GM18870 (cell line): ENCODE measurements around the gene CDH22.

ENCODE experiments used
- ATAC-seq: cut with Tn5 transposase; IDR thresholded peaks from one replicate; pipeline ENCODE4 v1.9.1; 2021; ENCODE audit warnings: moderate library complexity; ENCODE audit not compliant: unreplicated experiment

The CDH22 gene

DNA sequence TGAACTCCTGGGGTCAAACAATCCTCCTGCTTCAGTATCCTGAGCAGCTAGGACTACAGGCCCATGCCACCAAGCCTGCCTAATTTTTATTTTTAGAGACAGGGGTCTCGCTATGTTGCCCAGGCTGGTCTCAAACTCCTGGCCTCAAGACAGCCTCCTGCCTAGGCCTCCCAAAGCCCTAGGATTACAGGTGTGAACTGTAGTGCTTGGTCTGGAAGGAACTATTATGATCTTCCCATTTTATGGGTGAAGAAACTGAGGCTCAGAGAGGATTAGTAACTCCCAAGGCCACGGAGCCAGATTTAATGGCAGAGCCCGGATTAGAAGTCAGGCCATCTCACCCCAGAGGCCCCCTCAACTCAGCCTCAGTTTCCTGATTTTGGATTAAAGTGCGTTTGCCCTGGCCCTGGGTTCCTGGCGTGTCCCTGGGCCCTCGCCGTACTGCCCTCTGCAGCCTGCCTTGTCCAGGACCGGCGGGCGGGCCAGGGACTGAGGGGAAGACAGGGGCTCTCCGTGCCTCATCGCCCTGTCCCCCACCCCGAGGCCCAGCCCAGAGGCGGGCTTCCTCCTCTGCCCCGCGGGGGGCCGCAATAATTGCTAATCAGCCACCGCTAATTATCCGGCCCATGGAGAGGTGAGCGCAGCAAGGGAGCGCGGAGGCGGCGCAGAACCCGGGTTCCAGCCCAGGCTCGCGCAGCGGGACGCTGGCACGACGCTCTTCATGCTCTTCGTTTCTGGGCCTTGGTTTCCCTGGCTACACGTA is 155.3 kb downstream of the CDH22 start:
- ATAC-seq, result no peak

DNA sequence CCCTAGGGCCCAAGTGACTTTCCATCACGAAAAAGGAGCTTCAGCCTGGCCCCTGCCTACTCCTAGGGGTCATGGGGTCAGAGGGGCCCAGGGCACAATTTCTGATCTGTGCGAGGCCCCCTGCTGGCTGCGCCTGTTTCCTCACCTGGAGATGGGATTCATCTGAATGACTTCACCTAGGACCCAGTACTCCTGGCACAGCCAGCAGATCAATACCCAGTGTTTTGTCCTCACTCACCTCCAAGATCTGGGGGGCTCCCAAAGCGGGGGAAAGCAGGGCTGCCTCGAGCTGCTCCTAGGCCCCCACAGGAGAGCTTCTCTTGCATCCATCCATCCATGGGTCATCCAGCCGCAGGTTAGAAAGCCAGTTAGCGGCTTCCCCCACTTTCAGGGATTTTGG is 156.4 kb downstream of the CDH22 start:
- no peak for ATAC-seq

DNA sequence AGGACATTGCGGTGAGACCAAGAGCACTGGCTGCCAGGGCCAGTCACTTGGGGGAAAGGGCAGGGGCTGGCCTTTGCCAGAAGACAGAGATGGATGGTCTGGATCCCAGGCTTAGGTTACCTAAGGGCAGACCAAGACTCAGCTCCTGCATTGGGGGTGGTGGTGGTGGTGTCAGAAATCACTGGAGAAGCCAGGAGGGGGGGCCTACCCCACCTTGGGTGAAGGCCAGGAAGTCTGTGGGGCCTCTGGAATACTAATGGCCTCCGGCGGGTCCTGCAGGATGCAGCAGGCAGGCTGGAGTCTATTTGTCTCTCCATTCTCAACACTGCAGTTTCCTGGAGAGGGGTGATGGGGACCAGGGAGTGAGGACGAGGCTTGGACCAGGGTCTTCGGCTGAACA is 157.4 kb downstream of the CDH22 start:
- ATAC-seq, result no peak

DNA sequence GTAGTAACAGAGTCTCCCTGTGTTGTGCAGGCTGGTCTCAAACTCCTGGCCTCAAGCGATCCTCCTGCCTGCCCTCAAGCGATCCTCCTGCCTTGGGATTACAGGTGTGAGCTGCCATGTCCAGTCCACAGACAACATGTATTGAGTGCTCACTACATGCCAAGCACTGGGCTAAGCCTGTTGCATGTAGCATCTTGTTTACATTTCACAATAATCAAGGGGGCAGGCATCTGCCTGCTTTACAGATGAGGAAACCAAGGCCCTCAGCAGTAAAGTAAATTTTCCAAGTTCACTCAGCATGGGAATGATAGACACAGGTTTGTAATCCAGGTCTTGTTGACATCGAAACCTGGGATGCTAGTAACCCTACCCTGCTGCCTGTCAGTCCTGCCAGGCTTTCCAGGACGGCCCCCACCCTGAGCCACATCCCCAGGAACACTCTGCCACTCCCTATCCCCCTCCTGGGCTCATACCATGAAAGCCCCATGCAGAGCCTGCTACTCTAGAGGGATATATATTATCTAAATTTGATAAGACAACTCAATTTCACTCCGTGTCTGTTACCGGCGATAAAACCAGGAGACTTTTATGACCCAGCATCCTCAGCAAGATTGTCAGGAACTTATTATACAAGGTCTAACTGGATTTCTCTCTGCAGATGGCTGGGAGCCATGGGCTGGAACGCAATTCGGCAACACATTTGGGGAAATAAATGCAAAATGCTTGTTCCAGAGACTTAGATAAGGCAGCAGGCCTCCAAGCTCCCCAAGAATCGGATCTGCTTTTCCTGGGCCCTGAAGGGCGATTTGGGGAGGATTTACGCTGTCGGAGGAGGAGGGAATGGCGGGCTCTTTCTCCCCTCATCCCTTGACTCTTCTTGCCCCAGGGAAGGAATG is 159.7 kb downstream of the CDH22 start:
- no peak for ATAC-seq

DNA sequence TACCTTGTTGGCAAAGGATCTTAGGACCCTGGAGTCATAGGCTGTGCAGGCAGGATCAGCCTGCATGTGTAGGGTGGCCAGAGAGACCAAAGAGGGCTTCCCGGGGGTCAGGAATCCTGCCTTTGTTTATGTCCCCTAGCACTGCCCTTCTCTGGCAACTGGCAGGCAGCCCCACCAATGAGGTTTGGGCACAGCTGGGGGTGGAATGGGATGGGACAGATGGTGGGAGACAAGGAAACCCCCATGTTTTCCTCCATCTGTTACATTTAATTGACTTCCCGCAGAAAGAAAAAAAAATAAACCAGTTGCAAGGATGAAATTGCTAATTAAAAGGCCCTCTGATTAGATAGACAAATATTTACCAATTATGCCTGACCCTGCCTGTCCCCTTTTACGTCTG is 162.6 kb downstream of the CDH22 start:
- no peak for ATAC-seq

DNA sequence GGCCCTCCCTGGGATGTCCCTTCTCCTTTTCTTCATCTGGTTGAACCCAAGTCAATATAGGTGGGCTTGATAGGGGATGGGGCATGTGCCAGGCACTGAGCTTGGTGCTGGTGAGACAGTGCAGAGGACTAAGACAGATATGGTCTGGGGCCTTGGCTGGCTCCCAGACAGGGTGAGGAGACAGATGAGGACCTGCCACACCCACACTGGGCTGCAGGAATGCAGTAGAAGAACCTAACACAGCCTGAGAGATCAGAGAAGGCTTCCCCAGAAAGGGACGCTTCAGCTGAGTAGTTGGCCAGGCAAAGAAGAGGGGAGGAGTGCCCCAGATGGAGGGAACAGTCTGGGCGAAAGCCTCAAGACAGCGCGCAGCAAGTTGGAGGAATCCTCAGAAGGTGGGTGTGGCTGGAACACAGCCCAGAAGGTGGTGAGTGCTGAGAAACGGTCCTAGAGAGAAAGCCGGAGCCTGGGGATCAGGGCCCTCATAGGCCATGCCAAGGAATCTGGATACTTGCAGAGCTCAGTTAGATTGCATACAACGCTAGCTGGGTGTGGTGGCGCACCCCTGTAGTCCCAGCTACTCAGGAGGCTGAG is 163.8 kb downstream of the CDH22 start:
- ATAC-seq, result no peak

DNA sequence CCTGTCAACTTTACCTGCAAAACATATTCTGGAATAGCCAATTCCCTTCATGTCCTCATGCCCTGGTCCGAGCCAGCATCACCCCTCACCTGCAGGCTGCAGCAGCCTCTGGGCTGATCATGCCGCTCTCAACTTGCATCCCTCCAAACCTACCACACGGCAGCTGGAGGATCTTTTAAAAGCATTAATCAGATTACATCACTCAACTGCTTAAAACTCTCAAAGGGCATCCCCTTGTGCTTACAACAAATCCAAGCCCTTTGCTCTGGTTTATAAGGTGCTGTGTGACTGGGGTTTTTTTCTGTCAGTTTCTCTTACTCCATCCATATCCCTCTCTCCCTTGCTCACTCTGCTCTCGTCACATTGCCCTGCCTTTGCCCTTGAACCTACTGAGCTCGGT is 166.2 kb downstream of the CDH22 start:
- no peak for ATAC-seq

DNA sequence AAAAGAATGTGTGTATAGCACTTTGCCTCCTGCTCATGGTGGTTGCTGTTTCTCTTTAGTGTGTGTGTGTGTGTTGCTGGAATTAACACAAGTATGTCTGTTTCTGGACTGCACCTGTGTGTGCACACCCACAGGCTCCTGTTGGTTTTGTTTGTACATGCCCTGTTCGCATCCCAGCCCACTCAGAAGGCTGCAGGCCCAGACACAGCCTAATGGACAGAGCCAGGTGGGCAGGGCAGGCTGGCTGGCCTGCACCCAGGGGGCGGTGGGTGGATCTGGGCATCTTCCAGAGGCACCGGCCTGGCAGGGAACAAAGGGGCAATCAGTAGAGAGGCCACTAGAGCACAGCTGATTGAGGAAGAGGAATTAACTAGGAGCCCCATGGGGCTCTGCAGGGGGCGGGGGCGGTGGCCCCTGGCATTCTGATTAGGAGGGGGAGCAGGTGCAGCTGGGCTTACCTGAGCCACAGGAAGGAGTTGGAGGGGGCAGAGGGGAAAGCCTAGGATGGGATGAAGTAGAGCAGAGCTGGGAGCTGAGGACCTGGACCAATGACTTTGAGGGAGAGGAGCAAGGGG is 168.3 kb downstream of the CDH22 start:
- ATAC-seq, result no peak

DNA sequence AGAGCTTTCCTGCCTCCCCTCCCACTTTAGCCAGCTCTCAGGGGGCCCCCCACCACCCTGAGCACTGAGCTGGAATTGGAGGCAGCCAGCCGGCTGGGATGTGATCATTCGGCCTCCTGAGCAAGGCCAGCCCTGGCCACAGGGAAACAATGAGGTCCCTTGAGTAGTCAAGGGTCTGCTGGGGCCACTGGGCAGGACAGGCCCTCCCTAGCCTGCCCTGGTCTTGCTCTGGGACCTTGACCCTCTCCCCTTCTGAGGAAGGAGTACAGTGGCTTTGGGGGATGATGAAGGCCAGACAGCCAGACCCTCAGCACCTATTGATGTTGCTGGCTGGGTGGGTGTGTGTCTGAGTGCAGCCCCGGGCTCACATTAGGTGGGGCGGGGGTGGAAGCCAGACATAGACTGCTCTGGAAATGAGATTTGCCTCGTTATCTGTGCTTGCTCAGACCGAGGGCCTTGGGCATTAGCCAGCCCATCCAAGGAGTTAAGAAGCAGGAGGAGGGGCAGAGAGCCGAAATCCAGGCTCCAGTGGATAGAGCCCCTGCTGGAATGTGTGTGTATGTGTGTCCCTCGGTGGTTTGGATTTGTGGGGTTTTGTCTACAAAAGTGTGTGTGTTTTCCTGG is 168.9 kb downstream of the CDH22 start:
- ATAC-seq, result no peak

DNA sequence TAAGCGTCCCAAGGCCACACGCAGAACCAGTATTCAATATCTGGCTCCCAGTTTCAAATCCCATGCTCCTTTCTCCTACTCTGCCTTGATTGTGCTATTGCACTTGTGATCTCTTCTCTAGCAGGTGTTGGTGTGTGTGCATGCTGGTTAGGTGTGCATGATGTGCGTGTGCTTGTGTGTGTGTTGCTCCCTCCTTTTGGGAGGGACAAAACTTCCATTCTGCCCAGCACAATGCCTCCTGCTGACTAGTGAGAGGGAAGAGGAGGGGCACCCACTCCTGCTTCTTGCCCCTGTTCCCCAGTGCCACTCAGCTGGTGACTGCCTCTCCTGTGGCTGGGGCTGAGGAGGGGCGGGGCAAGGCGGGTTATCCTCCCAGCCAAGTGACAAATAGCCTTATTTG is 170.5 kb downstream of the CDH22 start:
- ATAC-seq, result no peak

DNA sequence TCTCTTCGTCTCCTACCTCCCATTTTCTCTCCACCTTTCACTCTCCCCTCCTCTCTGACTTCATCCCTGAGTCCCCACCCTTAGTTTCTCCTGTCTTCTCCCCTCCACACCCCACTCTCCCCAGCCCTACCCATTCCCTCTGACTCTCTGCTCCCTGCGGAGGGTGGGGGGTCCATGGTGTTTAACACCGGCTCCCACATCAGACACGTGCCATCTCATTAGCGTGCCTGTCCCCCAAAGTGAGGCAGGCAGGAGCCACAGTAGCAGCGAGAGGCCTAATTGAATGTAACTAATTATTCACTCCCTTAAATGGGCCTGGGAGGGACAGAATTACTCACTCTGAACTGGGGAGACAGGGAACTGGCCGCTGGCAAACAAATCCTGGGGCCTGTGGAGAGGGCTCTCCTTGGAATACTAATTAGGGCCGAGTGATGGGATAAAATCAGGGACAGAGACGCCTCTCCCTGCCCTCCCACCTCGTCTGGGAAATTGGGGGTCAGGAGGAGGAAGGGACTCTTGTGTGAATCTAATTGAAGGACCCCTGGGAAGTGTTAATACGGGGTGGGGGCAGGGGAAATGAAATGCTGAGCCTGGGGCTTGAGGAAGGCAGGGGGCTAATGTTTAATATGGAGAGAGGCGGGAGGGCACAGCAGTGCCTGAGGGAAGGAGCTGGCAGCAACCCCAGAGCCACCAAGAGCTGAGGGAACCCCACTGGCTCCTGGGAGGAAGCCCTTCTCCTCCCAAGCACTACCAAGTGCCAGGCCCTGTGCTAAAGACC is 172.3 kb downstream of the CDH22 start:
- no peak for ATAC-seq

DNA sequence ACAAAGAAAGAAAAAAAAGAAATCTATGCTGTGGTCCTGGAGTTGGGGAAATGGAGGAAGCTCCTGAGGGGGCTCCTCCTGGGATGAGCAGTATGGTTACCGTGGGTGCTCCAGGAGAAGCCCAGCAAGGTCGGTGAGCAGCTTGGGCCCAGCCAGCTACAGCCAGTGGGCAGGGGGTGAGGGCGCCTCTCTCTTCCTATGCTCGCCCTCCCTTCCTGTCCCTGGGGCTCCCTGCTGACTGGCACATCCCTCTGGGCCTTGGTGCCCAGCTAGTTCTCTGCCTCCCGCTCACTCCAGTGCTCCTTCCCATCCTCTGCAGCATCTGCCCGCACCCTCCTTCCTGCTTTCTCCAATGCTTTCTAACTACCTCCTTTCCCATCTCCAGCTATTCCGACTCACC is 173.6 kb downstream of the CDH22 start:
- ATAC-seq, result no peak

DNA sequence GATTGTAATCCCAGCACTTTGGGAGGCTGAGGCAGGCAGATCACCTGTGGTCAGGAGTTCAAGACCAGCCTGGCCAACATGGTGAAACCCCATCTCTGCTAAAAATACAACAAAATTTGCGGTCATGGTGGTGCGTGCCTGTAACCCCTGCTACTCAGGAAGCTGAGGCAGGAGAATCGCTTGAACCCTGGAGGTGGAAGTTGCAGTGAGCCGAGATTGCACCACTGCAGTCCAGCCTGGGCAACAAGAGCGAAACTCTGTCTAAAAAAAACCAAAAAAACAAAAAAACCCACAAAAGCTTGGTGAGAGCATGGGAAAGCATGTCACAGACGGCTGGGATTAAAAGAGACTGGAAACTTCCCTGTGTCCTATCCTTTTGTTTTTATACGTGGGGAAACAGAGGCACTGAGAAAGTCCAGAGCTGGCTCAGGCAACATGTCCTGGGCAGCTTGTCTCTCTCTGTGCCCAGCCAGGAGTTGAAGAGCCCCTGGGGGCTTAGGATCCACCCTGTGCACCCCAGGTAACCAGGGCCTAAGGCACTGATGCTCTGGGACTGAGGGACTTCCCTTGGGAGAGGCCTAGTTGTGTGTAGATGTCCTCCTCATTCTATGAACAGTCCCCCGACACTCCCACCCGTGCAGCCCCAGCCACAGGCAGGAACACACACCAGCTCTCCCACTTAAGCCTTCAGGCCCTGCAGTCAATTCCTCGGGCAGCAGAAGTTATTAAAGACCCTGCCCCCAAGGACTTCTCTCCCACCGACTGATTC is 174.2 kb downstream of the CDH22 start:
- no peak for ATAC-seq

DNA sequence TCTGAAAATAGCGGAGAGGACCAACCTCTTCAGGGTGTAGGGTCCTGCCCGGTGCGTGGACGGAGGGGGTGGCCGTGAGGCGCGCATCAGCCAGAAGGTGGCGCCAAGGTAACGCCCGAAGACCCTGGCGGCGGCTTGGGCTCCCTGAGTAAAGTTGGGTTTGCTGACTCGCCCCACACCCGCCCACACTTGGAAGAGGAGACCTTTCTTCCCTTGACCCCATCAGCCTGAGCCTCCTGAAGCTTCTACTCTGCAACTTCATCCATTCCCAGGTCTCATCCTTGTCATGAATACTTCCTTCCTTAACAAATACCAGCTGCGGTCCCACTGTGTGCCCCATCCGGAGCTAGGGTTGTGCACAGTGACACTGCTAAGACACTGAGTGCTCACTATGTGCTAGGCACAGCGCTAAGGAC is 175.6 kb downstream of the CDH22 start:
- ATAC-seq, result no peak

DNA sequence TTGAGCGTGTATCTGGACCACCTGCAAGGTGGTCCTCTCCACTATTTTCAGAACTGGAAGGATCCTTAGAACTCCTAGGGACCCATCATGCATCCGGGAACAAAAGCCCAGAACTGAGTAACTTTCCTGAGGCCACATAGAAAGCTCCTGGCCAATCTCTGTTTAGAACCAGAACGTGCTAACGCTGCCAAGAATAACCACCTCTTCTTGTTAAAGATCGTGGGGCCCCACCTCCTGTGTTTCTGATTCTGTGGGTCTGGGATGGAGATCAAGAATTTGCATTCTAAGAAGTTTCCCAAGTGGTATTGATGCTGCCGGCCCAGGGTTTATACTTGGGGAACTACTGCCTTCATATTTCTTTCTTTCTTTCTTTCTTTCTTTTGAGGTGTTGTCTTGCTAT is 176.9 kb downstream of the CDH22 start:
- no peak for ATAC-seq

DNA sequence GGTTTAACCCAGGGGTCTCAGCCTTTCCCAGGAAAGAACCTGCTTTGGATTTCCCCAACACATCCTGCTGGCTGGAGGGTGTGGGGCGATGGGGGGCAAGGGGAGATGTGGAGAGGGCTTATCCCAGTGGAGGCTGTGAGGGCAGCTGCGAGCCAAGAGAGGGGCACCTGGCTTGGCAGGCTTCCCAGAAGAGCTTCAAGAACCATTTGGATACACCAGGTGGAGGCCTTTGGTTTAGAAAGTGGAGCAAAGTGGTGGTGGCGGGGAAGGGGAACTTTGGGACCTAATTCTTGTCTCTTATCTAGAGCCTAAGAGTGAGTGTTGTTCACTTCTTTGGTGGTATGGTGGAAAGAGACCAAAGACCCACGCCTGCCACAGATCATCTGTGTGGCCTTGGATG is 177.8 kb downstream of the CDH22 start:
- ATAC-seq, result no peak

DNA sequence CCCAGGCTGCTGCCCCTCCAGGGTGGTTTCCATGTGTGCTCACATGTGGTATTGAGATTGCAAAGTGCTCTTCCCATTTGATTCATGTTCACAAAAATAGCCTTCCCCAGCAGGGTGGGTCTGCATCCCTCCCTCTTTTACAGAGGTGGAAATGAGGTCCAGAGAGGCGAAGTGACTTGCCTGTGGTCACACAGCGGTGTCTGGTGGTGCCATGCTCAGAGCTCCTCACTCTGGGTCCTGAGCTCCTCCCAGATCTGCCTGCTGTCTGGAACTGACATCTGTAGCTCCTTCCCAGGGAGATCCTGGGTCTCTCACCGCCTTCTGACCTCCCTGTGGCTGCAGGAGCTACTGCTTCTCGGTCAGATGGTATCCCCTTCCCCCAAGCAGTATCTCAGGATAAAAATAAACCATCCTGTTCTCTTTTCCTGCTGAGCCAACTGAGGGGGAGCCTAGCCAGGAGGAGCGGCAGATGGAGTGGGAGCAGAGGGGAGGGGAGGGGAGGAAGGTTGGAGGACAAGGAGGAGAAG is 178.3 kb downstream of the CDH22 start:
- no peak for ATAC-seq

DNA sequence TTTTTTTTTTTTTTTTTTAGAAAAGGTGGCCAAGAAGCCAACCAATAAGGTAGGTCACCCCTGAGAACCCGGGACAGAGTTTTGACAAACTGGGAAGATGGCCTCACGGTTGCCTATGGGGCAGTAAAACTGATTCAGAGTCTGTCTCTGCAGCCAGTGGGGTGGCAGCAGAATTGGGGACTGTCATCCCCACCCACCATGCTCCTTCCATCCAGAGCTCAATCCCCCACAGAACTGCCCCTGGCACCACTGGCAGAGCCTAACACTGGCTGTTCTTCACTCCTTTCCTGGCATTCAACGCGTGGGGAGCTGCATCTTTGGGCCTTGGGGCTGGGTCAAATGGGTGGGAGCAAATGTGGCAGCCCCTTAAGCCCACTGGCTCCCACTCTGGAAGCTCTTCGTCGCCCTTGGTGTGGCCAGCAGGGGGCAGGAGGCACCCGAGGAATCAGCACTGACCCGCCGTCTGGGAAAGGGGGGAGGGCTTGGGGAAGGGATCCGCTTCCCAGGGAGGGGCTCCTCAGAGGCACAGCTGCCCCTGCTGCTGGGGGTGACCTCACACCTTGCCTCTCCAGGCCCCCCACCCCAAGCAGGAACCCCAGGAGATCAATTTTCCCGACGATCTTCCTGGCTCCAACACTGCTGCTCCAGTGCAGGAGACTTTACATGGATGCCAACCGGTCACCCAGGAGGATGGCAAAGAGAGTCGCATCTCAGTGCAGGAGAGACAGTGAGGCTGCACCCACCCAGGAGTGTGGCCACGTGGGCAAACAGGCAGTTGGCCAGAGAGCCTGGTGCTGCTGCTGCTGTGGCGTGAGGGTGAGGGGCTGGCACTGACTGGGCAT is 179.8 kb downstream of the CDH22 start:
- no peak for ATAC-seq
